ENCODE data around the gene VANGL2. TPM values are rescaled to one million over a fixed set of nuclear protein-coding genes. Genes with fewer than 3 reads are reported as not detected.

VANGL2 gene
- total RNA-seq, 5 donors from 2014 or later (not counting 1 experiment from before 2014, with no cell fraction given): 0.16 to 0.26 (median 0.20) TPM; not detected in 2

- H3K27me3 Mint-ChIP-seq: peaks cover 7 to 25% of the 10 kb centered on the region in 2 donors
- Histone ChIP-seq H3K9me3 (no peaks in the 10 kb centered on the region), H3K36me3 (ENCODE audit: control insufficient read depth in 2 of 2, extremely low read depth in 1 of 2, insufficient read depth in 1 of 2, low read length in 1 of 2) (no peaks in the 10 kb centered on the region), H3K4me1 (ENCODE audit: control insufficient read depth in 1 of 2, extremely low read depth in 1 of 2, insufficient read depth in 2 of 2, low read length in 2 of 2) (peaks cover 0 to 17% of the 10 kb centered on the region in 2 experiments), H3K27me3 (replicated peaks in 1 of 2; ENCODE audit: control insufficient read depth in 2 of 2, extremely low read depth in 1 of 2, insufficient read depth in 2 of 2, low read length in 1 of 2) (peaks cover 0 to 35% of the 10 kb centered on the region in 2 experiments), H3K27ac (ENCODE audit: low read length) (no peak overlapping the region), H3K4me3 (ENCODE audit: control insufficient read depth in 1 of 2, extremely low read depth in 1 of 2, low read length in 1 of 2) (no peak overlapping the region)
- ATAC-seq (replicated peaks in 1 of 4) (peak in 1 of 4 experiments; percentile 10), DNase-seq (peak in 1 of 35 experiments; percentile 12)
- no peak overlapping the region for H3K27ac Mint-ChIP-seq
- H3K4me1 Mint-ChIP-seq: peaks cover 6 to 12% (median 11%) of the 10 kb centered on the region in 3 donors
- no peaks in the 10 kb centered on the region for H3K9me3 Mint-ChIP-seq
- WGBS (ENCODE audit: insufficient coverage): 82% methylated on average over 6 of the region's 7 CpGs
- no peaks in the 10 kb centered on the region for H3K36me3 Mint-ChIP-seq
- POLR2A ChIA-PET: no interaction called here
- peak overlapping the region; percentile 56 to 66 (median 65) for H3K4me3 Mint-ChIP-seq
- CTCF ChIA-PET: no interaction called here
Observed at GRCh38 chr1:160401487-160401805, 1.1 kb downstream of the VANGL2 start.

DNA sequence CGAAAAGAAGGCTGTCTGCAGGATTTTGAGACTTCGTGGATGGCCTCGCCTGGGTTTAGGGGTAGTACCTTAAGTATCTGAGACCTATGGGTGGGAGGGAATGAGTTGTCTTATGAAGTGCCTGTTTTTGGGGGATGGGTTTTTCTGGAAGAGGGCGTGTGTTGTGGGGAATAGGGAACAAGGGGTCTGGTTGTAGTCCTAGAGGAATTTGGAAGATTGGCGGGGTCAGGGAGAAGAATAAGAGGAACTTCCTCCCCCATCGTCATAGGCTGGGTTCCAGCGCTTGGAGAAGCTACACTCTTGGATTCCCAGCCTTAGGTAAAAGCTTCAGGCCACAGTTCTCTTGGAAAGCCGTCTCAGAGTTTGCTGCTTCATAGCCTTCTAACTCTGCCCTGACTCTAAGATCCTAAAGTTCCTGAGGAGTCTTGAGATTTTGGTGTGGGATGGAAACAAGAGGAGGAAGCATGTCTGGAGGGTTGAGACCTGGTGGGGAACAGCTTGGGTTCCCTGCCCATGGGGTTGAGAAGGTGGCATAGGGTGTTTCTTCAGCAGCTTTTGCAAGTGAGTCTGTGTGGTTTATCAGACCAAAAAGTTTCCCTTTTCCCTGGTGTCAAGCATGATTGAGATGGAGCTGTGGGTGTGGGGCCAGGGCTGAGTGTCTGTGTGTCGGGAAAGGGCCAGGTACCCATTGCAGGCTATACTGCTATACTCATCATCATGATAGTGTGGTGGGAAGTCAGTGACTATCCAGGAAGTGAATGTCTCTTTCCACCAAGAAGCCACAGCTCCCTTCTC lies 1.8 kb downstream of the VANGL2 start:
- H3K9me3 ChIP-seq: no peaks in the 10 kb centered on the region
- Mint-ChIP-seq H3K4me1 (peaks cover 6 to 12% (median 11%) of the 10 kb centered on the region in 3 donors), H3K27ac (no peak overlapping the region), H3K27me3 (peaks cover 7 to 25% of the 10 kb centered on the region in 2 donors), H3K4me3 (peak overlapping the region in 2 of 3 donors; percentile 56 to 65), H3K9me3 (no peaks in the 10 kb centered on the region), H3K36me3 (no peaks in the 10 kb centered on the region)
- ATAC-seq (replicated peaks in 1 of 4): no peak
- CTCF ChIA-PET: interaction anchor here in 1 of 2 donors (0.7 kb wide), 1 partner anchor 153 kb away, joined by 3 read pairs; no protein-coding TSS in a partner anchor
- DNase-seq: no peak
- WGBS (ENCODE audit: insufficient coverage): 89% methylated on average over 5 of the region's 9 CpGs
- no peak overlapping the region for H3K4me3 ChIP-seq (ENCODE audit: control insufficient read depth in 1 of 2, extremely low read depth in 1 of 2, low read length in 1 of 2)
- no peaks in the 10 kb centered on the region for H3K36me3 ChIP-seq (ENCODE audit: control insufficient read depth in 2 of 2, extremely low read depth in 1 of 2, insufficient read depth in 1 of 2, low read length in 1 of 2)
- POLR2A ChIA-PET: no interaction called here
- H3K4me1 ChIP-seq (ENCODE audit: control insufficient read depth in 1 of 2, extremely low read depth in 1 of 2, insufficient read depth in 2 of 2, low read length in 2 of 2): peaks cover 0 to 17% of the 10 kb centered on the region in 2 experiments
- no peak overlapping the region for H3K27ac ChIP-seq (ENCODE audit: low read length)
- H3K27me3 ChIP-seq (replicated peaks in 1 of 2; ENCODE audit: control insufficient read depth in 2 of 2, extremely low read depth in 1 of 2, insufficient read depth in 2 of 2, low read length in 1 of 2): peaks cover 0 to 35% of the 10 kb centered on the region in 2 experiments

DNA sequence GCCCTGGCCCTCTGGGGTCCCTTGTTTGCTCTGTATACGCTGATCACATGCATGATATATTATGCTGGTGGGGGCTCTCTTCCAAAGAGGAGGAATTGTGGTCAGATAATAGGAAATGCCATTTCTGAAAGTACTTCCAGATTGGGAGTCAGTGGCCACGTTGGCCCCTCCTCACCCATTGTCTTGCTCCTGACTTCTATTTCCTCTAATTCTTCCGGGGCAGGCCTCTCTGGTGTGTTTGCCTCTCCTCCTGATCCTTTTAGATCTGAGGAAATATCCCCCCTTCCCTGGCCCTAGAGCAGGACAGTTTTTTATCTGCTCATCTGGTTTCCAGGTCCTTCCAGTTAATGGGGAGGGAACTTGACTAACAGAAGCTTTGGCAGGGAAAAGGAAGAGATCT lies 2.9 kb downstream of the VANGL2 start:
- no peak overlapping the region for H3K4me3 ChIP-seq (ENCODE audit: control insufficient read depth in 1 of 2, extremely low read depth in 1 of 2, low read length in 1 of 2)
- POLR2A ChIA-PET: no interaction called here
- H3K27ac Mint-ChIP-seq: no peak overlapping the region
- no CpG with 5 or more reads among the region's 3 CpGs for WGBS (ENCODE audit: insufficient coverage)
- no peak for ATAC-seq (replicated peaks in 1 of 4)
- peak in 1 of 35 experiments; percentile 5 for DNase-seq
- H3K4me3 Mint-ChIP-seq: no peak overlapping the region
- H3K9me3 Mint-ChIP-seq: no peaks in the 10 kb centered on the region
- H3K4me1 ChIP-seq (ENCODE audit: control insufficient read depth in 1 of 2, extremely low read depth in 1 of 2, insufficient read depth in 2 of 2, low read length in 2 of 2): peaks cover 0 to 17% of the 10 kb centered on the region in 2 experiments
- H3K36me3 Mint-ChIP-seq: no peaks in the 10 kb centered on the region
- CTCF ChIA-PET: interaction anchor here in 1 of 2 donors (0.7 kb wide), 1 partner anchor 154 kb away, joined by 3 read pairs; no protein-coding TSS in a partner anchor
- H3K27ac ChIP-seq (ENCODE audit: low read length): no peak overlapping the region
- peaks cover 6 to 12% (median 11%) of the 10 kb centered on the region in 3 donors for H3K4me1 Mint-ChIP-seq
- no peaks in the 10 kb centered on the region for H3K9me3 ChIP-seq
- peaks cover 0 to 35% of the 10 kb centered on the region in 2 experiments for H3K27me3 ChIP-seq (replicated peaks in 1 of 2; ENCODE audit: control insufficient read depth in 2 of 2, extremely low read depth in 1 of 2, insufficient read depth in 2 of 2, low read length in 1 of 2)
- H3K27me3 Mint-ChIP-seq: peaks cover 7 to 25% of the 10 kb centered on the region in 2 donors
- no peaks in the 10 kb centered on the region for H3K36me3 ChIP-seq (ENCODE audit: control insufficient read depth in 2 of 2, extremely low read depth in 1 of 2, insufficient read depth in 1 of 2, low read length in 1 of 2)

GRCh38 chr1:160404094-160404493 lies 3.7 kb downstream of the VANGL2 start:
- no peak for DNase-seq
- 100% methylated on average over 2 of the region's 3 CpGs for WGBS (ENCODE audit: insufficient coverage)

GRCh38 chr1:160405331-160405877 lies 5.0 kb downstream of the VANGL2 start:
- ATAC-seq (replicated peaks in 1 of 4) (no peak), DNase-seq (no peak)
- Mint-ChIP-seq H3K9me3 (no peaks in the 10 kb centered on the region), H3K36me3 (no peaks in the 10 kb centered on the region), H3K27ac (no peak overlapping the region), H3K4me1 (peaks cover 6 to 11% (median 8%) of the 10 kb centered on the region in 3 donors), H3K27me3 (peaks cover 7 to 23% of the 10 kb centered on the region in 2 donors), H3K4me3 (no peak overlapping the region)
- Histone ChIP-seq H3K4me1 (ENCODE audit: control insufficient read depth in 1 of 2, extremely low read depth in 1 of 2, insufficient read depth in 2 of 2, low read length in 2 of 2) (peaks cover 0 to 11% of the 10 kb centered on the region in 2 experiments), H3K27me3 (replicated peaks in 1 of 2; ENCODE audit: control insufficient read depth in 2 of 2, extremely low read depth in 1 of 2, insufficient read depth in 2 of 2, low read length in 1 of 2) (peaks cover 0 to 30% of the 10 kb centered on the region in 2 experiments), H3K4me3 (ENCODE audit: control insufficient read depth in 1 of 2, extremely low read depth in 1 of 2, low read length in 1 of 2) (no peak overlapping the region), H3K36me3 (ENCODE audit: control insufficient read depth in 2 of 2, extremely low read depth in 1 of 2, insufficient read depth in 1 of 2, low read length in 1 of 2) (no peaks in the 10 kb centered on the region), H3K9me3 (no peaks in the 10 kb centered on the region), H3K27ac (ENCODE audit: low read length) (no peak overlapping the region)
- 100% methylated on average over 1 of the region's 2 CpGs for WGBS (ENCODE audit: insufficient coverage)
- ChIA-PET POLR2A (no interaction called here), CTCF (interaction anchor here in 1 of 2 donors (1.0 kb wide), 1 partner anchor 135 kb away, joined by 3 read pairs; no protein-coding TSS in a partner anchor)

More at GRCh38 chr1:160404094-160404493, 3.7 kb downstream of the VANGL2 start:
- H3K9me3 Mint-ChIP-seq: no peaks in the 10 kb centered on the region
- POLR2A ChIA-PET: no interaction called here
- ATAC-seq (replicated peaks in 1 of 4): no peak
- H3K4me1 ChIP-seq (ENCODE audit: control insufficient read depth in 1 of 2, extremely low read depth in 1 of 2, insufficient read depth in 2 of 2, low read length in 2 of 2): peaks cover 0 to 17% of the 10 kb centered on the region in 2 experiments
- no peaks in the 10 kb centered on the region for H3K9me3 ChIP-seq
- H3K4me3 Mint-ChIP-seq: no peak overlapping the region
- no peak overlapping the region for H3K4me3 ChIP-seq (ENCODE audit: control insufficient read depth in 1 of 2, extremely low read depth in 1 of 2, low read length in 1 of 2)
- peaks cover 7 to 25% of the 10 kb centered on the region in 2 donors for H3K27me3 Mint-ChIP-seq
- H3K27me3 ChIP-seq (replicated peaks in 1 of 2; ENCODE audit: control insufficient read depth in 2 of 2, extremely low read depth in 1 of 2, insufficient read depth in 2 of 2, low read length in 1 of 2): peaks cover 0 to 36% of the 10 kb centered on the region in 2 experiments
- H3K27ac ChIP-seq (ENCODE audit: low read length): no peak overlapping the region
- peaks cover 6 to 11% (median 9%) of the 10 kb centered on the region in 3 donors for H3K4me1 Mint-ChIP-seq
- no peaks in the 10 kb centered on the region for H3K36me3 Mint-ChIP-seq
- CTCF ChIA-PET: no interaction called here
- no peaks in the 10 kb centered on the region for H3K36me3 ChIP-seq (ENCODE audit: control insufficient read depth in 2 of 2, extremely low read depth in 1 of 2, insufficient read depth in 1 of 2, low read length in 1 of 2)
- H3K27ac Mint-ChIP-seq: no peak overlapping the region

GRCh38 chr1:160406131-160406968 lies 6.0 kb downstream of the VANGL2 start:
- Histone ChIP-seq H3K27me3 (replicated peaks in 1 of 2; ENCODE audit: control insufficient read depth in 2 of 2, extremely low read depth in 1 of 2, insufficient read depth in 2 of 2, low read length in 1 of 2) (peaks cover 0 to 21% of the 10 kb centered on the region in 2 experiments), H3K4me1 (ENCODE audit: control insufficient read depth in 1 of 2, extremely low read depth in 1 of 2, insufficient read depth in 2 of 2, low read length in 2 of 2) (peaks cover 0 to 2% of the 10 kb centered on the region in 2 experiments), H3K36me3 (ENCODE audit: control insufficient read depth in 2 of 2, extremely low read depth in 1 of 2, insufficient read depth in 1 of 2, low read length in 1 of 2) (no peaks in the 10 kb centered on the region), H3K9me3 (no peaks in the 10 kb centered on the region), H3K4me3 (ENCODE audit: control insufficient read depth in 1 of 2, extremely low read depth in 1 of 2, low read length in 1 of 2) (no peak overlapping the region), H3K27ac (ENCODE audit: low read length) (no peak overlapping the region)
- no peak for DNase-seq
- ChIA-PET POLR2A (no interaction called here), CTCF (interaction anchor here in 1 of 2 donors (0.8 kb wide), 1 partner anchor 35 kb away, joined by 4 read pairs; no protein-coding TSS in a partner anchor)
- ATAC-seq (replicated peaks in 1 of 4): no peak
- H3K9me3 Mint-ChIP-seq: no peaks in the 10 kb centered on the region
- no peaks in the 10 kb centered on the region for H3K36me3 Mint-ChIP-seq
- peaks cover 3 to 7% (median 5%) of the 10 kb centered on the region in 3 donors for H3K4me1 Mint-ChIP-seq
- no peak overlapping the region for H3K27ac Mint-ChIP-seq
- 87% methylated on average over 7 of the region's 15 CpGs for WGBS (ENCODE audit: insufficient coverage)
- H3K27me3 Mint-ChIP-seq: peaks cover 6 to 20% of the 10 kb centered on the region in 2 donors
- no peak overlapping the region for H3K4me3 Mint-ChIP-seq
